Measurements from ENCODE around the gene MCRS1. TPM values are rescaled to one million over a fixed set of nuclear protein-coding genes. Genes with fewer than 3 reads are reported as not detected.

MCRS1 gene
- total and polyA plus RNA-seq, 2 experiments from 2014 or later: 105 to 139 TPM

- no peak for TF ChIP-seq ZNF462 (CRISPR knock-in tag; IDR thresholded peaks at IDR 0.05)
- no peak for TF ChIP-seq CREB1 (CRISPR knock-in tag; IDR thresholded peaks at IDR 0.05; ENCODE audit: low read depth)
- no peak for TF ChIP-seq ZNF114 (CRISPR knock-in tag; IDR thresholded peaks at IDR 0.05)
Measured at GRCh38 chr12:49537752-49538509, 30.0 kb downstream of the MCRS1 start (continued).

GRCh38 chr12:49537231-49537751 is 30.7 kb downstream of the MCRS1 start:
- H3F3A ChIP-seq (replicated peaks; ENCODE audit: low read depth): no peaks in the 10 kb centered on the region
- peak; percentile 6; the same call in 2 of the 3 replicates for ATAC-seq
- no peaks in the 10 kb centered on the region; the same call in 2 of the 3 replicates for H3K36me3 Mint-ChIP-seq (ENCODE audit: low read depth)
- peaks cover 26% of the 10 kb centered on the region for H3K4me1 Mint-ChIP-seq
- peaks cover 90% of the 10 kb centered on the region for H3K27me3 ChIP-seq (ENCODE audit: insufficient read depth)
- H3K27ac ChIP-seq (ENCODE audit: low read depth): no peak overlapping the region
- H3K4me1 ChIP-seq (ENCODE audit: insufficient read depth): peaks cover 17% of the 10 kb centered on the region
- H3K27me3 Mint-ChIP-seq (ENCODE audit: insufficient read depth, low read depth, poor library complexity): peaks cover 68% of the 10 kb centered on the region
- no peaks in the 10 kb centered on the region; the same call in 1 of the 2 replicates for H3K36me3 ChIP-seq (ENCODE audit: insufficient read depth)
- no peak overlapping the region for H3K27ac Mint-ChIP-seq
- peak overlapping the region; percentile 94 for H2AFZ ChIP-seq
- TF ChIP-seq EZH2 (IDR thresholded peaks at IDR 0.05; ENCODE audit: low read depth, unreplicated experiment): peak; percentile 64
- TF ChIP-seq STAT1 (IDR thresholded peaks at IDR 0.05; ENCODE audit: unreplicated experiment): no peak
- H3K4me3 ChIP-seq: peak overlapping the region; percentile 63
- H3K9me3 Mint-ChIP-seq: no peaks in the 10 kb centered on the region; the same call in 1 of the 3 replicates
- H3K79me2 ChIP-seq (replicated peaks; ENCODE audit: insufficient read depth): no peaks in the 10 kb centered on the region
- H3K9me2 ChIP-seq (ENCODE audit: insufficient read depth): no peaks in the 10 kb centered on the region
- H3K4me2 ChIP-seq: peak overlapping the region; percentile 89
- H3K4me3 Mint-ChIP-seq: peak overlapping the region; percentile 69
- H4K20me1 ChIP-seq (replicated peaks; ENCODE audit: insufficient read depth): peaks cover 4% of the 10 kb centered on the region; the same call in 1 of the 2 replicates
- peak; percentile 60 for DNase-seq (ENCODE audit: low spot score)
